Colon (tissue), 2 donors: Measurements from ENCODE around the gene PPP2R5D.
"Not testable (repeated sequence)": the region's sequence is repeated elsewhere in the genome, so short reads cannot be mapped to it uniquely, and the experiment has no call there.

Source experiments
- FAIRE-seq: peaks from 2 replicates; lab custom pipeline; 2012; peaks lifted over from hg19 to GRCh38; lab: Jason Lieb, UNC
- donor health status: control.
- donor health status: control.

PPP2R5D gene

DNA sequence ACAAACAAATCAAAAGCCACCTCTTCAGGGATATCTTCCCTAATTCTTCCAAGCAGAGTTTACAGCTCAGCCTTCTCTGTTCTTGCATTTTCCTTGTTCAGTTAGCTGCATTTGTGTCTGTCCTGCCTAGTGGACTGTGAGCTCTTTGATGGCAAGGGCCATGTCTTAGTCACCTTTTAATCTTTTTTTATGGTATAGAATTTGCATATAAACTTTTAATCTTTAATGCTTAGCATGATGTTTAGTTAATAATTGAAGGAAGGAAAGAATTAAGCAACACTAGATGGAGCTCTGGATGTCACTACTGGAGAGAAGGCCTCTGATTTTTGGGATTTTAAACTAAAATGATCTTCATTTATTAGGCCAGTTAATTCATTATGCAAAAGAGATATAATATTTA, 12.1 kb downstream of the PPP2R5D start:
- FAIRE-seq = no peak

DNA sequence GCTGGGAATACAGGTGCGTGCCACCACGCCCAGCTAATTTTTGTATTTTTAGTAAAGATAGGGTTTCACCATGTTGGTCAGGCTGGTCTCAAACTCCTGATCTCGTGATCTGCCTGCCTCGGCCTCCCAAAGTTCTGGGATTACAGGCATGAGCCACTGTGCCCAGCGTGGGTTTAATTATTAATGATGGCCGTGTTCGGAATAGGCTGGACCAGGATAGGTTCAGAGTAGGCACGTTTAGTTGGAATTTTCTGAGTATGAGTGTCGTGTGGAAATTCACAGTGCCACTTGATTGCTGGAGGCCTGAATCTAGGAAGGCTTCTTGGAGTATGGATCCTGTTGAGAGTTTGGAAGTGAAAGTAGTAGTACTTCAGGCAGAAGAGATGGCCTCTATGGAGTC, 13.8 kb downstream of the PPP2R5D start:
- FAIRE-seq = not testable (repeated sequence)

DNA sequence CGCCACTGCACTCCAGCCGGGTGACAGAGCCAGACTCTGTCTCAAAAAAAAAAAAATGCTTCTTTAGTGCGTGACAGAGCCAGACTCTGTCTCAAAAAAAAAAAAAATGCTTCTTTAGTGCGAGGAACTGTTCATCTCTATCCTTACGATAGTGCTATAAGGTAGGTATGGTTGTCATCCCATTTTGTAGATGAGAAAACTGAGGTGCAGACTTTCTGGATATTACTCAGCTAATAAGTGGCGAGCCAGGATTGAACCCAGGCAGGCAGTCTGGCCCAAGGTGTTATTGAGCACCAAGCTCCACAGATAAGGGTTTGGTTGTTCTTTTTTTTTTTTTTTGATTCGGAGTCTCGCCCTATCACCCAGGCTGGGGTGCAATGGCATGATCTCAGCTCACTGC, 17.5 kb downstream of the PPP2R5D start:
- FAIRE-seq = no peak

DNA sequence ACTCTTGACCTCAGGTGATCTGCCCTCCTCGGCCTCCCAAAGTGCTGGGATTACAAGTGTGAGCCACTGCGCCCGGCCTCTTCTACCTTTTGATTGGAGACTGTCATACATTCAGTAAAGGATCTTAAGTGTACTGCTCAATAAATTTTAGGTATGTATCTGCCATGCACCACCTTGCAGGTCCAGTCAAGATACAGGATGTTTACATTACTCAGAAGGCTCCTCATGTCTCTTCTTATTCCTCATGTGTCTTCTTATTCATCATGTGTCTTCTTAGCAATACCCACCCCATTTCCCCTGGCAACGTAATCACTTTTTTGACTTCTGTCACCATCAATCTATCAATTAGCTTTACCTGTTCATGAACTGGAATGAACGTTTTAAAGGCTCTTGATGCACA, 21.5 kb downstream of the PPP2R5D start:
- FAIRE-seq = no peak

DNA sequence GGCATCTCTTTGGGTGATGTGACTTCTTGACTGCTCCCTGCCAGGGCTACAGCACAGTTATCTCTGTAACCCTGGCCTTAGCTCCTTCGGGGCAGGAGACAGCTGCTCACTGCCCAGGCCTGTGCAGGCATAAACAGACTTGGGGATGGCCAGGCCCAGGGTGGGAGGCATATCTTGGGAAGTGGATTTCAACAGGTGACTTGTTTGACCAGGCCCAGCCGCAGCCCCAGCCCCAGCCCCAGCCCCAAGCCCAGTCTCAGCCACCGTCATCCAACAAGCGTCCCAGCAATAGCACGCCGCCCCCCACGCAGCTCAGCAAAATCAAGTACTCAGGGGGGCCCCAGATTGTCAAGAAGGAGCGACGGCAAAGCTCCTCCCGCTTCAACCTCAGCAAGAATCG, 21.9 kb downstream of the PPP2R5D start:
- no peak for FAIRE-seq

DNA sequence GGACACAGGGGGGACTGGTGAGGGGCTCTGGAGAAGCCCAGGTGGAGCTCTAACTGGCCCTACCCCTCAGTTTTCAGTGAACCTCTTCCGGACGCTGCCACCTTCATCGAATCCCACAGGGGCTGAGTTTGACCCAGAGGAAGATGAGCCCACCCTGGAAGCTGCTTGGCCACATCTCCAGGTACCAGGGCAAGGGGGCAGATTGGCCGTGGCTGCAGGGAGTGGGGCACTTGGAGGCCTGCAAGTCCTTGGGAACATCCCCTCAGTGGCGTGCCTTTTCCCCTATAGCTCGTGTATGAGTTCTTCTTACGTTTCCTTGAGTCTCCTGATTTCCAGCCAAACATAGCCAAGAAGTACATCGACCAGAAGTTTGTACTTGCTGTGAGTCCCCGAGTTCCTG, 22.8 kb downstream of the PPP2R5D start:
- no peak for FAIRE-seq

DNA sequence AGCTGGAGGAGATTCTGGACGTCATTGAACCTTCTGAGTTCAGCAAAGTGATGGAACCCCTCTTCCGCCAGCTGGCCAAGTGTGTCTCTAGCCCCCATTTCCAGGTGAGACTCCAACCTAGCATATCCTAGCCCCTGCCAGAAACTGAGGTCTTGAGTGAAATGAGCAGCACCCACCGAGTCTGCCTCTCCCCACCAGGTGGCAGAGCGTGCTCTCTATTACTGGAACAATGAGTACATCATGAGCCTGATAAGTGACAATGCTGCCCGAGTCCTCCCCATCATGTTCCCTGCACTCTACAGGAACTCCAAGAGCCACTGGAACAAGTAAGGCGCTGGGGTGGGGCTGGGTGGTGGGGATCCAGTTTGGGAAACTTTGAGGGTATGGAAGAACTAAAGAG, 24.8 kb downstream of the PPP2R5D start:
- FAIRE-seq = no peak

DNA sequence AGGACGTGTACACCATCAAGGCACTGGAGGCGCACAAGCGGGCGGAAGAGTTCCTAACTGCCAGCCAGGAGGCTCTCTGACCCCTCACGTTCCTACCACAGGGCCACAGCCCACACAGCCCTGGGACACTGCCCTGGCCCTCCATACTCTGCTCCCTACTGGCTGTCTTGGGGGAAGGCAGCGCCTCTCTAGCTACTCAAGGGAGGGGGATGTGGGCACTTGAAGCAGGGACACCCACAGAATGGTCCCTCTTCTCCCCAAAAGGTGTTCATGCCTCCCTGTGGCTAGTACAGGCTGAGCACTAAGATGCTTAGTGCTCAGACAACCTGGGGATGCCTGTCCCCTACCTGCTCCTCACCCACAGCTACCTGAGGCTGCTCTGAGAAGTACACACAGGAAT, 26.8 kb downstream of the PPP2R5D start:
- FAIRE-seq = no peak

DNA sequence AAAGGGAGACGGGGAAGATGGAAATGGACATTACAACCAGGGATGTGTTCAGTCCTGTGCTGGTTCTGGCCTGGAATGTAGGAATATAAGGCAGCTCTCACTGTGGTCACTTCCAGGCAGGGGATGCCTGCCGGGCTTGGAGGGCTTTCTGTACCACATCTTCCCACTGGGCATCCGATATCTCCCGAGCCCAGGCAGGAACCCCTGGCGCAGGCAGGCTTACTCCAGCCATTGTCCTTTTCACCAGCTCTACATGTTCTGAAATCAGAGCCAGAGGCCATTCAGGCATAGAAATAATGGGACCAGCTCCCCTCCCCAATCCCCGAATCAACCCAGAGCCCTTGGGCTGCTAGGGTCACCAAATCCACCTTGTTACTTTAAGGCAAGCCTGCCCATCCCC, 28.0 kb downstream of the PPP2R5D start:
- no peak for FAIRE-seq

DNA sequence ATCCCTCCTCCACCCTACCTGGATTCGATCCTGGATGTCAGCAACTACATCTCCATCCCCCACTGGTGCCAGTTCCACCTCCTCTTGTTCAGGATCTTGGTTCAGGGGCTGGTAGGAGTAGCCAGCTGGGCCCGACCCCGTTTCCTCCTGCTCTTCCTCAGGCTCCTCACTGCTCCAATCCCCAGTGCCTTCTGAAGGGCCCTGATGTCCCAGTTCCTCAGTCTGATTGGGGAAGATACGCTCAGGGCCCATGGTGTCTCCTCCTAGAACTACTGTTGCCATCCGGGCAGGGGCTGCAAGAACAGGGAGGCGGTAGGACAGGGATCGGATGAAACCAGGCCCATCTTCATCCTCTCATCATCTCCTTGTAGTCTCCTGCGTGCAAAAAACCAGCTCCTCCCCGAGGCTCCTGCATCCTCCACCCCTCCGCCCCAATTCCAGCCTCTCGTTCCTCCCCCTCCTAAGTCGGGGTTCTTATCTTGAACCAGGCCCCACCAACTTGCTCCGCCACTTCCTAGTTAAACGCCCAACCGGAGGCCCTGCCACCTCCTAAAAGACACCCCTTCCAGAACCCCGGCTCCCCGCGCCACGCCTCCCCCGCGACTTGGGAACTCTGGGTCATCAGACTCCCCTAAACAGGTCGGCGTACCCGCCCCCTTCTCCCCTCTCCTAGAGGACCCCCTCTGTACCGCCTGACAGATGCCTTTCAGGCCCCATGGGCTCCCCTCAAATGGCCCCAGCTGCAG, 28.9 kb downstream of the PPP2R5D start:
- no peak for FAIRE-seq

DNA sequence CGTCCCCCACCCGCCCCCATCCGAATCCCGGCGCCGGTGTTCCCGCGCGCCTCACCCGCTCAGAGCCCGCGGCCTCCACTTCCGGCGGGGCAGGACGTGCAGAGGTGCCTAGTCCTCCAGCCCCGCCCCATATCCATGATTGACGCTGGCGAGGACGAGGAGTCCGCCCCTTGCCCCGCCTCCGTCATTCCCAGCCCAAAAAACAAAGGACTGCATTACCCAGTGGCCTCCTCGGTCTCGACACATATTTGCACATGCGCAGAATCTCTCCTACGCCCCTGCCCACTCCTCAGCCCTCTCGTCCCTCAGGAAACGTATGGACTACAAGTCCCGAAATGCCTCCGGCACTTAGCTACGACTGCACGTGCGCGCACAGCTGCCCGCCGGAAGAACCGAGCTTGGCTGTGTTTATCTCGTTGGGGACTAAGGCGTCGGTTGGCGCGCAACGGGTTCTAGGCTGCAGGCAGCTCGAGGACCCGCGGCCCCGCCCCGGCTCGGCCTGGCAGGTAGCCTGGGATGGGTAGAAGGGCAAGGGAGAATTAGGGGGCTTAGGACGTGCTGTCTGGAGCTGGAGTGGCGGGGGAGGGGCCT, 29.6 kb downstream of the PPP2R5D start, which contains the start of the genes KLHDC3 and MEA1:
Gene KLHDC3 (plus strand): TSS at position 407 of the 591 bp plus-strand sequence. CDS start 2,944 bp downstream, outside the sequence.
Gene MEA1 (minus strand): TSS at position 104 of the 591 bp plus-strand sequence. CDS start 133 bp downstream, outside the sequence.
- FAIRE-seq = peak; percentile 36

DNA sequence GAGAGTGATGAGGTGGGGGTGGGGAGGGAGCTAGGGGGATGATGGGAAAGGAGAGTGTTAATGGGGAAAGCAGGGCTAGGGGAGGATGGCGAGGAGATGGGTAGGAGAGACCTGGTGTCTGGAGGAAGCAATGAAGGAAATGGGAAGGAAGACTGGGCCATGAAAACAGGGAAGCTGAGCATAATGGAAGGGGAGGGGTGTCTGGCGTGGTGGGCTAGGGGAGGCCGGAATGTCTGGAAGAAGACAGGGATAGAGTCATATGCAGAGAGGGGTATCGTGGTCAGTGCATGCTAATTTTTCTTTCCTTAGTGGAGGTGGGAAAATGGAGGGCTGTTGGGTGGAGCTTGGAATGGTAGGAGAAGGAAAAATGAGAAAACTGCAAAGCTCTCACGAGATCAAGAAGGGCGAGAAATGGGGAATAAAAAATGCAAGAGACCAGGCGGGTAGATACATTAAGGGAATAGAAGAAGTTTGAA, 30.1 kb downstream of the PPP2R5D start:
- no peak for FAIRE-seq

DNA sequence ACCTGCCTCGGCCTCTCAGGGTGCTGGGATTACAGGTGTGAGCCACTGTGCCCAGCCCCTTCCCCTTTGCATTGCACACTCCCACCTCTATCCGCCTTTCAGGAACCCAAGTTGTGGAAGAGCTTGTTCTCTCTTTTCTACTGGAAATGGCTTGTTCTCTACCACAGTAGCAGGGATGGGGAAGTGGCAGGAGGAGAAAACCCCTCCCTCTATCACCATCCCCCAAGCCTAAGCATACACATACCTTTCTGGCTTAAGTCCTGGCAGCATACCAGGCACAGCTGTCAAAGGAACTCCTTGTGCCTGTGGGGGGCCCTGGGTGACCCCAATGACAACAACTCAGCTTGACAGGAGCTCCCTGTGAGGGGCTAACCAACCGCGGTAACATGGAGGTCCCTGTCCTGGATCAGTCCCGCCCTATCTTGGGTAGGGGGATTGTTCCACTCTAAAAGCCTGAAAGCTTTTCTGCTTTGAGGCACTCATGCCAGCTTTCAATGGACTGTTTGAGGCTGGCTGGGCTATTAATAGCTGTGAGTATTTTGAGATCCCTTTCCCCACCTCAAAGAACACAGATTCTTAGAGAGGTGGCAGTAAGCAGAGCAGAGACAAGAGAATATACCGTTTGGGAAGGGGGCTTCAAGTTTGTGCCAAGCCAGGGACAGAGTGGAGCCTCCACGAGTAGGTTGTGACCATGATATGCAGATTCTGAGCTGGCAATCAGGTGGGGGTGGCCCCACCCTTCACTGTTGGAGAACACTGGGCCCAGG, 32.0 kb downstream of the PPP2R5D start:
- no peak for FAIRE-seq

DNA sequence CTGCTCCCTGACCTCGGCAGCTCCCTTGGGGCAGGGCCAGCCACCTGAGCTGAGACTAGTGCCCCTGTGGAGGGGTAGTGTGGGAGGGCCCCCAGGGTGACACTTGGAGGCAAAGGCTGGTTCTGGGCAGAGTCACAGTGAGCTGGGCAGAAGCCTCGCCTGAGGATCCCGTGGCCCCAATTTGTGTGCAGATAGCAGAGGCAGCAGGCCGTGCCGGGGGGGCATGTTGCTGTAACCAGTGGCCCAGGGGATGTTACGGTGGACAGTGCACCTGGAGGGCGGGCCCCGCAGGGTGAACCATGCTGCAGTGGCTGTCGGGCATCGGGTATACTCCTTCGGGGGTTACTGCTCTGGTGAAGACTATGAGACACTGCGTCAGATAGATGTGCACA, 32.6 kb downstream of the PPP2R5D start:
- FAIRE-seq = no peak

DNA sequence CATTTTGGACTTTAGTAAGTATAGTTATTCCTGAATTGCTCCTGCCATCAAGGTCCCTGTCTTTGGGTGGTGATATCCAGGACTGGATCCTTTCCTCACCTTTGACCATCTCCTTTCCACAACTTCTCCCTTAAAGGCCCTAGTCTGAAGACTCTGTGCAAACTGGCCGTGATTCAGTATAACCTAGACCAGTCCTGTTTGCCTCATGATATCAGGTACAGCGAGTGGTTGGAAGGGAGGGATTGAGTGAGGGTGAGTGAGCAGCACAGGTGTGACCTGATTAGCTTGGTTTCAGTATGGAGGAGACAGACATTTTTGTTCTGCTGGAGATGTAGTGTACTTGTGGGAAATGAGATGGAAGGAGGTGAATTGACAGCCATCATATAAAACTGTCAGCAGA, 34.8 kb downstream of the PPP2R5D start:
- FAIRE-seq = no peak

DNA sequence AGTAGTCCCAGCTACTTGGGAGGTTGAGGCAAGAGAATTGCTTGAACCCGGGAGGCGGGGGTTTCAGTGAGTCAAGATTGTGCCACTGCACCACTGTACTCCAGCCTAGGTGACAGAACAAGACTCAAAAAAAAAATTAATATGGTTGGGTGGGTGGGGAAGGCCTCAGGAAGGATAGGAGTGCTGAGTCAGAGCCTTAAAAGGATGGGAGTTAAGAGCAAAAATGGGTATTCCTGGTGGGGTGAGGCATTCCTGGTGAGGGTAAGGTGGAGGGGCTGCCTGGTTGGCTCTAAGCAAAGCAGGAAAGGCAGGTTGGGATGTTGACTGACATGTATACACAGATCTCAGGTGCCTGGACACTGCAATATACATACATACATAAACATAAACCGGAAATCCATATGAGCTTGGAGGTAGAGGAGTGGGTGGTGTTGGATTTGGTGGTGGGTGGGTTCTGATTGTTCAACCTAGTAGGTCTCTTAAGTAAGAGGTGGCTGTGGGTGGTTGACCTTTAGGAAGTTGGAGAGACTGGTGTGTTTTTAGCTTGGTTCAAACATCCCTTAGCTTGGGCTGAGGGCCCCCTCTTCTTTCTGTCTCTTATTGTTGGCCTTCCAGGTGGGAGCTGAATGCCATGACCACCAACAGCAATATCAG, 35.8 kb downstream of the PPP2R5D start:
- FAIRE-seq = no peak

DNA sequence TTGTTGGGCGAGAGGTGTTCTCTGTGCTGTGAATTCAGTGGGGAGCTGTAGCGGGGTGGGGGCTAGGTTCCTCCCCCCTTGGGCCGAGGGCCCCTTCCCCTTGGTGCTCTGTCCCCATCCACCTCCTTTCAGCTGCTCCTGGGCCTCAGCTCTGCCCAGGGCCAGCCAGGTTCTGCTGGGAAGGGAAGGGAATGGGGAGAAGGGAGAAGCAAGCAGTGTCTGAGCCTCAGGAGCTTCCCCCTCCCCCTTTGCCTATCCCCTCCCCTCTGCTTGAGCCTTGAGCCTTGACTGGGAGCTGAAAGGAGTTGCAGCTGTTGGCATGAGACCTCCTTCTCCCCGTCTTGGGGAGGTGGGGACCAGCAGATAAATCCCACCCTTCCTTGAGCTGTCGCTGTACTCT, 36.5 kb downstream of the PPP2R5D start:
- no peak for FAIRE-seq

DNA sequence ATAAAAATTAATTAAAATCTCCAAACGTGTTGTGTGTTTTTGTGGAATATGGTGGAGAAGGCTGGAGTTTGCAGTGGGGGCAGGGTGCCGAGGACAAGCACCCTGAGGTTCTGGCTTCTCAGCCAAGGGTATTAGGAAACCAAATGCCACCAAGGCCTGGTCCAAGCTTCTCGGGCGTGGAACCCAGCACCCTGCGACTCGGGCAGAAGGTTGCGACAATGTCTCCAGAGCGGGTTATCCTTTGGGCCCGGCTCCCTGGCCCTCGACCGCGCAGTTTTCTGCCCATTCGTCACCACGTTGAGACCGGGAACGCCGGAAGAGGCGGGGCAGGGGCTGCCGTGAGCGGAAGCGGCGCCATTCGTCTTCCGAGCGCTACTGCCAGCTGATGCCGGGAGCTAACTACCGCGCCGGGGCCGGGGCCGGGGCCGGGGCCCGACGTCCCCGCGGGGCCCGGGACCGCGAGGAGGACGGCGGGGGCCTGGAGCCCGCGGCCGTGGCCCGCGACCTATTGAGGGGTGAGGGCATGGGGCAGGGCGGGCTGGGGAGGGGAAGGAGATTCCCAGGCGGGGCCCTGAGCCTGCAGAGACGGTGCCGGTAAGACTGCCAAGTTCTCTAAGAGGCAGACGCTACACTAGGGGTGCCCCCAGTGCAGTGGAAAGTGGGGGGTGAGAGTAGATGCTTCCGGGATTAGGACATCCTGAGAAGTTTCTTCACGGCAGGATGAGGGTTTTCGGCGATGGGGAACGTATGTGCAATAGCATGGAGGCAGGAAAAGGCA, 37.1 kb downstream of the PPP2R5D start, which contains the start of gene RRP36:
Gene RRP36 (plus strand): TSS at position 354 of the 778 bp plus-strand sequence. CDS start 32 bp downstream, at position 386.
- FAIRE-seq = no peak

DNA sequence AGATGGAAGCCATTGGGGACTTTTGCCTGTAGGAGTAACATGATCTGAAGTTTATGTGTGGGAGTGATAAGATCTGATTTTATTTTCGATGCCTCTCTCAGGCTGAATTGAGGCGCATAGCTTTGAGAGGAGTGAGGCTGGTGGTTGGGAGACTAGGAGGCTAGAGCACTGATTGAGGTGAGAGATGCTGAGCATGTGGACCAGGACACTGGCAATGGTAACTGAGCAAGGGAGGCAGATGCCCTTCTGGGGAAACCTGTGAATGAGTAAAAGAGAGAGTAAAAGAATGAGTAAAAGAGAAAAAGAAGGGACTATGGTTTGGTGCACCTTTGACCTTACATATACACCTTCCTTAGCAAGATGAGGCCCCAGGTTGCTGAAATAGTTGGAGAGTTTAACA, 40.1 kb downstream of the PPP2R5D start:
- FAIRE-seq = no peak

DNA sequence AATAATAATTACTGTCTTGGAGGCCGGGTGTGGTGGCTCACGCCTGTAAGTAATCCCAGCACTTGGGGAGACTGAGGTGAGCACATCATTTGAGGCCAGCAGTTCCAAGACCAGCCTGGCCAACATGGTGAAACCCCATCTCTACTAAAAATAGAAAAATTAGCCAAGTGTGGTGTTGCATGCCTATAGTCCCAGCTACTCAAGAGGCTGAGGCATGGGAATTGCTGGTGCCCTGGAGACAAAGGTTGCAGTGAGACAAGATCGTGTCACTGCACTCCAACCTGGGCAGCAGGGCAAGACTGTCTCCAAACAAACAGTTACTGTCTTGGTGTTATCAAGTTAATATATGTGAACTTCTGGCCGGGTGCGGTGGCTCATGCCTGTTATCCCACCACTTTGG, 42.0 kb downstream of the PPP2R5D start:
- FAIRE-seq = no peak

DNA sequence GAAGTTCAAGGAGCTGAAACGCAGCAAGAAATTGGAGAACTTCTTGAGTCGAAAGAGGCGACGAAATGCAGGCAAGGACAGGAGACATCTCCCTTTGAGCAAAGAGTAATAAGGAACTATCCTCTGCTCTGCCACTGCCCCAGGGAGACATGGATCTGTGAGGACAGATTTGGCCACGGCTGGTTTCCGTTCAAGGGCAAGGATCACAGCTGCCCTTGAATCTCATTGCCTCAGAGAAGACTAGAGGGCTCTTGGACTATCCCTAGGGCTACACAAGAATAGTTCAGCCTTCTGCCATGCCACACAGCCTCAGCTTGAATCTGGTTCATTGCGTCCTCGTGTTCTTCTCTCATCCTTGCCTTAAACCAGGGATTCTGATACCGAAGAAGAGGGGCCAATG, 44.8 kb downstream of the PPP2R5D start:
- FAIRE-seq = no peak

DNA sequence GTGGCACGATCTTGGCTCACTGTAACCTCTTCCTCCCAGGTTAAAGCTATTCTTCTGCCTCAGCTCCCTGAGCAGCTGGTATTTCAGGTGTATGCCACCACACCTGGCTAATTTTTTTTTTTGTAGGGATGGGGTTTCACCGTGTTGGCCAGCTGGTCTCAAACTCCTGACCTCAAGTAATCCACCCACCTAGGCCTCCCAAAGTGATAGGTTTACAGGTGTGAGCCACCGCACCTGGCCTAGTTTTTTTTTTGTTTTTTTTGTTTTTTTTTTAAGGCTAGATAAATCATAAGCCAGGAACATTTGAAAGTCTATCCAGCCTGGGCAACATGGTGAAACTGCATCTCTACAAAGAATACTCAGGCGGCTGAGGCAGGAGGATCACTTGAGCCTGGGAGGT, 48.0 kb downstream of the PPP2R5D start:
- FAIRE-seq = no peak
